ENCODE results near the gene ZNF286A. TPM values are rescaled to one million over a fixed set of nuclear protein-coding genes. Genes with fewer than 3 reads are reported as not detected.
"Not testable (repeated sequence)": the region's sequence is repeated elsewhere in the genome, so short reads cannot be mapped to it uniquely, and the experiment has no call there.

The ZNF286A gene
- total RNA-seq = 10 to 100 TPM; 25.7 to 27.2 TPM

DNA sequence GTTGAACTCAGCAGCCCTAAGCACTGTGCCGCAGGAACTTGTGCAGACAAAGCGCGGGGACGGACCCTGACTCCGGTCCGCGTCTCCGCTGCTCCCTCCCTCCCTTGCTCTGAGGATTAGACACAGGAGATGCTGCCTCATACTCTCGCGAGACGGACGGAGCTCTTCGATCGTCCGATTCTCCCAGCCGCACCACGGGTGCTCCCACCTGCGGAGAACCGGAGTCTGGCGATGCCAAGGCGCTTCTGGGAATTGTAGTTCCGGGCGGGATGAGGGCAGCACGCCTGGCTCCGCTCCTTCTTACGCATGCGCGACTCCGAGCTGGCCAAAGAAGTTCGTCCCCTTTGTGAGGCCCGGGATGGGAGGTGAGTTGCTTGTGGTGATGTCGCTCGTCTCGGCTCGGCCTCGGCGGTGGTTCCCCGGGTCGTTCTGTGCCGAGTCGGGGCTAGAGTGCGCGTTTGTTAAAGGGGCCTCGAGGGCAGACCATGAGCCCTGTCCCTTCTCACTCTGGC, at the start of gene ZNF286A:
TSS of gene ZNF286A (plus strand) at position 340 of the 512 bp plus-strand sequence. CDS start 578 bp downstream, outside the sequence.
- CTCF ChIA-PET = not testable (repeated sequence)
- Mint-ChIP-seq H3K4me3 (peak within 1 kb of the TSS; percentile 88), H3K36me3 (ENCODE audit: low read depth) (peaks cover 25% of the 10 kb centered on the region)

DNA sequence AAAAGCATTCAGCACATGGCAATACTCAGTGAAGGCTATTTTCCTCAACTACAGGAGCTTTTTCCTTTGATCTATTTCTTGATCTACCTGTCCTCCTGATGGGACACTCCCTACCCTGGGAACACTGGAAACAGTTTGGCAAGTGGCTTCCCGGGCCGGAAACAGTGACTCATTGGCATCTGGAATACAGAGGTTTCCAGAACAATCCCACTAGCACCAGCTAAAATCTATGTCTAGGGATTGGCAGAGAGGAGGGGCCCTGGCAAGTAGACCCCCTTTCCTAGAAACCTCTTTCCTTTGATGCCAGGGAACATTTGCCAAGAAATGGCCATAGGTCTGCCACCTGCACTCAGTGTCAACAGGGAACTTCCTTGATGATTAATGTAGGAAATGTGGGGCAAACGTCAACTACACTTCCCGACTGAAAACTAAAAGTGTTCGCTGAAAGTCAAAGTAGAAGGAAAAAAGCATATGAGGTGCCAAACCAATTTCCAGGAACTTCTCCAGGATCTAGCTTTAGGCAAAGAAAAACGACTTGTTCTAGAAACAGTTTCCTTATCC, 49.6 kb upstream of the ZNF286A start:
- no peak overlapping the region for H3K27ac Mint-ChIP-seq
- no peaks in the 10 kb centered on the region for H3K9me3 Mint-ChIP-seq (ENCODE audit: insufficient read depth)
- ATAC-seq = no peak
- DNase-seq = no peak
- ChIA-PET CTCF (no interaction called here), POLR2A (no interaction called here)
- peaks cover 20% of the 10 kb centered on the region for H3K4me1 Mint-ChIP-seq (ENCODE audit: low read depth)
- no peaks in the 10 kb centered on the region for H3K27me3 Mint-ChIP-seq (ENCODE audit: low read depth)
- H3K36me3 Mint-ChIP-seq (ENCODE audit: low read depth) = no peaks in the 10 kb centered on the region
- no peak overlapping the region for H3K4me3 Mint-ChIP-seq

More for the DNA sequence above, at the start of gene ZNF286A:
- peaks cover 12% of the 10 kb centered on the region for H3K4me1 Mint-ChIP-seq (ENCODE audit: low read depth)
- not testable (repeated sequence) for H3K27me3 Mint-ChIP-seq (ENCODE audit: low read depth); H3K9me3 Mint-ChIP-seq (ENCODE audit: insufficient read depth)
- H3K27ac Mint-ChIP-seq = peak within 1 kb of the TSS; percentile 92
- DNase-seq = peak; percentile 96
- POLR2A ChIA-PET = interaction anchor here (0.6 kb wide), 1 partner anchor 270 kb away, joined by 3 read pairs; no protein-coding TSS in a partner anchor
- ATAC-seq = peak; percentile 99

DNA sequence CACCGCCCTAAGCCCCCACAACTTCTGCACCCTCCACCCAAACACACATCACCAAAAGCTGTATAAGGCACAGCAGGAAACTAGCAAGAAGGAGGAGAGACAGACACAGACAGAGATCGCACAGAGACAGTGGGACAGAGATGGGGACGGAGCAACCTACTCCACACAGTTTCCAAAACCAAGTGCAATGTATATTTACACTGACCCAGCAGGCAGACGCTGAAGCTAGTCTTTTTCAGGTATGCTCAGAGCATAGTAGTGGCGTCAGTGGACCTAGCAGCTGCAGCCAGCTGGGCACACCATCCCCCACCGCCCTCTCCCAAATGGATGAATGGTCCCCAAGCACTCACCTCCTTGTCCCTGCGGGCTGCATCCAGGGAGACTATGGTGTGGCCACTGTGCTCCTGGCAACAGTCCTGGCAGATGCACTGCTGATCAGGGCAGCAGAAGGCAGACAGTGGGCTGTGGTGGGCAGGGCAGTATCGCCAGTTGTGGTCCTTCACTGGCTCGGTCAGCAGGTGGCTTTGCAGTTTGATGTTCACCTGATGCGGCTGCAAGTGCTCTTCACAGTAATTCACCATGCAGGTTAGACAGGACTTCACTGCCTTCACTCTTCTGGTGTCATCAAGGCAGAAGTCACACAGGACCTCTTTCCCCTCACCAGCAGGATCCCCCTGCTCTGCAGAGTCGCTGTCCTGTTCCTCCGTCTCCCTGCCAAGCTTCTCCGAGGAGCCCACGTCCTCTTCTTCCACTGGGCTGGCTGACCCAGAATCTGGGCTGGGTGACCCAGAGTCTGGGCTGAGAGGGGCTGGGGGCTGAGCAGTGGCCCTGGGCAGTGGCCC, 48.6 kb upstream of the ZNF286A start:
- Mint-ChIP-seq H3K4me1 (ENCODE audit: low read depth) (peaks cover 18% of the 10 kb centered on the region), H3K4me3 (peak overlapping the region; percentile 56), H3K36me3 (ENCODE audit: low read depth) (no peaks in the 10 kb centered on the region), H3K27me3 (ENCODE audit: low read depth) (no peaks in the 10 kb centered on the region), H3K9me3 (ENCODE audit: insufficient read depth) (no peaks in the 10 kb centered on the region), H3K27ac (peak overlapping the region; percentile 71)
- ATAC-seq (no peak), DNase-seq (no peak)
- ChIA-PET CTCF (no interaction called here), POLR2A (no interaction called here)

DNA sequence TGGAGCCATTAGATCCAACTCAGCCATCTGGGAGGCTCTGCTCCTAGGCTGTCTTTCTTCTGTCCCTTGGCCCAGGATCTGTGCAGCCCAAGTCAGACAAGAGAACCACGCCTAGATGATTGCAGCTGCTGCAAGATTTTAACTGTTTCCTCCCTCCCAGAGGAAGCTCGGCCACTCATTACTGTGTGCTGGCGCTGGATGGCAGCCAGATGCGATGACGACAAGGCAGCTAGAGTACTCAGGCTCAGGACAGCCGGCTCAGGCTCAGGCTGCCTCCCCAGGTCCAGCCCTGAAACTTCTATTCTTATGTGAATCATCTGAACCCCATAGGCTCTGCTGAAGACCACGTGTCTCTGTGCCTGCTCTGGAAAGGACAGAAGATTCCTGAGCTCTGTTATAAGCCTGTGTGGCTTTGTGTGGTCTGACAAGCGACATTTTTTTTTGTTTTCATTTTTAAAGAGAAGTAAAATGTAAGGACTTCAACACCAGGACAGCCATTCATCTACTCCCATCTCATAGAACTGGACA, 47.9 kb upstream of the ZNF286A start:
- ChIA-PET POLR2A (no interaction called here), CTCF (no interaction called here)
- Mint-ChIP-seq H3K27me3 (ENCODE audit: low read depth) (no peaks in the 10 kb centered on the region), H3K4me3 (peak overlapping the region; percentile 56), H3K36me3 (ENCODE audit: low read depth) (no peaks in the 10 kb centered on the region), H3K4me1 (ENCODE audit: low read depth) (peaks cover 18% of the 10 kb centered on the region), H3K9me3 (ENCODE audit: insufficient read depth) (no peaks in the 10 kb centered on the region), H3K27ac (peak overlapping the region; percentile 71)
- ATAC-seq (peak; percentile 82), DNase-seq (peak; percentile 57)

DNA sequence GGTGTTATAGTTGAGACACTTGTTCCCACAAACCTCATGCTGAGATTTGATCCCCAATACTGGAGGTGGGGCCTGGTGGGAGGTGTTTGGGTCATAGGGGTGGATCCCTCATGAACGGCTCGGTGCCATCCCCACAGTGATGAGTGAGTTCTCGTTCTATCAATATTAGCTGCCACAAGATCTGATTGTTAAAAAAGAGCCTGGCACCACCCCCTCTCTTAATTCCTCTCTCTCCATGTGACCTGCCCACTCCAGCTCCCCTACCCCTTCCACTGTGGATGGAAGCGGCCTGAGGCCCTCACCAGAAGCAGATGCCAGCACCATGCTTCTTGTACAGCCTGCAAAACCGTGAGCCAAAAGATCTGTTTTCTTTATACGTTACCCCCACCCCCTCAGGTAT, 46.6 kb upstream of the ZNF286A start:
- POLR2A ChIA-PET = no interaction called here
- peaks cover 18% of the 10 kb centered on the region for H3K4me1 Mint-ChIP-seq (ENCODE audit: low read depth)
- DNase-seq (no peak), ATAC-seq (no peak)
- no peak overlapping the region for H3K27ac Mint-ChIP-seq
- CTCF ChIA-PET = no interaction called here
- H3K36me3 Mint-ChIP-seq (ENCODE audit: low read depth) = peaks cover 4% of the 10 kb centered on the region
- H3K4me3 Mint-ChIP-seq = no peak overlapping the region
- H3K9me3 Mint-ChIP-seq (ENCODE audit: insufficient read depth) = no peaks in the 10 kb centered on the region
- H3K27me3 Mint-ChIP-seq (ENCODE audit: low read depth) = no peaks in the 10 kb centered on the region

DNA sequence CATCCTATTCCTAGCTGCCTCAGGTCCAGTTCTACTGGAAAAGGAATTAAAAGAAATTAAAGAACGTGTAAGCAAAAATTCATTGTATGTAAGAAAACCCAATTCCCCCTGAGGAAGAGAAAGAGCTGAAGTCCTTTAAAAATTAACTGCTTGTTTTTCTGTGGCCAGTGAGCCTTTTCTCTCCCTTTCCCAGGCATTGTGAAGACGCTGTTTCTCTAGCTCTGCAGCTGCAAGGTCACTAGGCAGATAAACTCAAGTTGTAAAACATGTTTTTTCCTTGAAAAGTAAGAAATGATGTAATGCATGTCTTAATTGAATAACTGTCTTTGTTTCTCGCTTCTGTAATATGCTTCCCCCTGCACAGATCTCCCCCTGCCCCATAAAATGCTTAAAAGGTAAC, 45.2 kb upstream of the ZNF286A start:
- H3K9me3 Mint-ChIP-seq (ENCODE audit: insufficient read depth); CTCF ChIA-PET; DNase-seq; POLR2A ChIA-PET; H3K4me3 Mint-ChIP-seq; H3K27me3 Mint-ChIP-seq (ENCODE audit: low read depth); ATAC-seq; H3K27ac Mint-ChIP-seq; H3K36me3 Mint-ChIP-seq (ENCODE audit: low read depth): not testable (repeated sequence)
- peaks cover 18% of the 10 kb centered on the region for H3K4me1 Mint-ChIP-seq (ENCODE audit: low read depth)

DNA sequence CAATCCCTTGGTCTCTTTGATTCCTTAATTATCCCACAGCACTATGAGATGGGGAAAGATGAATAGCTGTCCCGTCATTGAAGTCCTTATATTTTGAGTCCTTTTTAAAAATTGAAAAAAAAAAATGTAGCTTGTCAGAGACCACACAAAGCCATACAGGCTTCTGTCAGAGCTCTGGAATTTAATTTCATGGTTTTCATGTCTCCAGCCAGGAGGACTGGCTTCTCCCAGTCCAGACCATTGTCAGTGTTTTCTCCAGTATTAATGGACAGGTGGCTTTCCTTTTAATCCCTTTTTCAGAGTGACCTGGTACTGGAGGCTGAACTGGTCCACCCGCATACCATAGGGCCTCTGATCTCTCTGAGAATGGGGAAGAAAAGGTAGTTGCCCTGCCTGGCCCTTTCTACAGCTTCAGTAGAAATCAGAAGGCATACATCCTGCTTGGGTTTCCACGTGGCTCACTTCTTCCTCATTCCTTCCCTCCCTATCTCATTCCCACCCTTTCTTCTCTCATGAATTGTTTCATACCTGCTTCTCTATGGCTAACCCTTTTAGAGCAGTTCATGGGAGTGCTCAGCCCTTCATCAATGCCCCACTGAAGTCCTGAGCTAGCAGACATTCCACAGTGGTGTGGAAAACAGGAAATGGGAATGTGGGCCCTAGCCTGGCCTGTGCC, 44.5 kb upstream of the ZNF286A start:
- DNase-seq = no peak
- no peak overlapping the region for H3K27ac Mint-ChIP-seq
- ChIA-PET CTCF (no interaction called here), POLR2A (no interaction called here)
- peaks cover 18% of the 10 kb centered on the region for H3K4me1 Mint-ChIP-seq (ENCODE audit: low read depth)
- H3K9me3 Mint-ChIP-seq (ENCODE audit: insufficient read depth) = no peaks in the 10 kb centered on the region
- no peak overlapping the region for H3K4me3 Mint-ChIP-seq
- no peaks in the 10 kb centered on the region for H3K27me3 Mint-ChIP-seq (ENCODE audit: low read depth)
- peaks cover 4% of the 10 kb centered on the region for H3K36me3 Mint-ChIP-seq (ENCODE audit: low read depth)
- ATAC-seq = no peak

GRCh38 chr17:15657868-15658267, 41.7 kb upstream of the ZNF286A start:
- peaks cover 6% of the 10 kb centered on the region for H3K36me3 Mint-ChIP-seq (ENCODE audit: low read depth)
- no peaks in the 10 kb centered on the region for H3K27me3 Mint-ChIP-seq (ENCODE audit: low read depth)
- no peak for ATAC-seq
- H3K4me3 Mint-ChIP-seq = no peak overlapping the region
- no peak for DNase-seq
- H3K27ac Mint-ChIP-seq = no peak overlapping the region
- H3K4me1 Mint-ChIP-seq (ENCODE audit: low read depth) = peaks cover 5% of the 10 kb centered on the region
- ChIA-PET CTCF (no interaction called here), POLR2A (no interaction called here)
- no peaks in the 10 kb centered on the region for H3K9me3 Mint-ChIP-seq (ENCODE audit: insufficient read depth)

- ChIA-PET POLR2A (no interaction called here), CTCF (no interaction called here)
- H3K36me3 Mint-ChIP-seq (ENCODE audit: low read depth) = peaks cover 6% of the 10 kb centered on the region
- H3K27me3 Mint-ChIP-seq (ENCODE audit: low read depth) = no peaks in the 10 kb centered on the region
- DNase-seq (no peak), ATAC-seq (no peak)
- H3K4me1 Mint-ChIP-seq (ENCODE audit: low read depth) = peaks cover 5% of the 10 kb centered on the region
- no peak overlapping the region for H3K4me3 Mint-ChIP-seq
- no peaks in the 10 kb centered on the region for H3K9me3 Mint-ChIP-seq (ENCODE audit: insufficient read depth)
- no peak overlapping the region for H3K27ac Mint-ChIP-seq
Measured at GRCh38 chr17:15658296-15658695, 41.3 kb upstream of the ZNF286A start.

DNA sequence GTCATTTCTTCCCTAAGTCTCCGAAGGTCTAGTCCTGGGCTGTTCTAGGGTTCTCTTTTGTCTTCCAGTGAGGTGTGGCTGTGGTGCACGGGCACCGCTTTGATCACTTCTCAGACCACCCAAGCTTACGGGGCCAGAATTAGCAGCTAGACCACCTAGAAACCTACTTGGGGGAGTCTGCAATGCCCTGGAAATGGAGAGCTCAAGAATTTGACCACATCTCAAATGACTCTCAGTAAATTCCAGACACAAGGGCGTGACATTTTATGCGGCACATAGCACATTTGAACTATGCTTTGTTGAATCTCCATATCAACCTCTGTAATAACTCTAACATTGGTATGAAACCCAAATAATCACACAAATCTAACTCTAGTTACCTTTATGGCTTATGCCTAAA, 40.3 kb upstream of the ZNF286A start:
- H3K27me3 Mint-ChIP-seq (ENCODE audit: low read depth) = no peaks in the 10 kb centered on the region
- peaks cover 7% of the 10 kb centered on the region for H3K4me1 Mint-ChIP-seq (ENCODE audit: low read depth)
- no peaks in the 10 kb centered on the region for H3K9me3 Mint-ChIP-seq (ENCODE audit: insufficient read depth)
- ChIA-PET POLR2A (no interaction called here), CTCF (no interaction called here)
- ATAC-seq (no peak), DNase-seq (no peak)
- H3K27ac Mint-ChIP-seq = no peak overlapping the region
- H3K36me3 Mint-ChIP-seq (ENCODE audit: low read depth) = peaks cover 8% of the 10 kb centered on the region
- no peak overlapping the region for H3K4me3 Mint-ChIP-seq

GRCh38 chr17:15659663-15660062, 39.9 kb upstream of the ZNF286A start:
- Mint-ChIP-seq H3K27ac (no peak overlapping the region), H3K27me3 (ENCODE audit: low read depth) (no peaks in the 10 kb centered on the region), H3K36me3 (ENCODE audit: low read depth) (peaks cover 10% of the 10 kb centered on the region), H3K9me3 (ENCODE audit: insufficient read depth) (no peaks in the 10 kb centered on the region), H3K4me3 (no peak overlapping the region), H3K4me1 (ENCODE audit: low read depth) (peaks cover 7% of the 10 kb centered on the region)
- CTCF ChIA-PET = no interaction called here
- ATAC-seq (no peak), DNase-seq (no peak)
- POLR2A ChIA-PET = no interaction called here

- CTCF ChIA-PET = no interaction called here
- ATAC-seq (no peak), DNase-seq (no peak)
- Mint-ChIP-seq H3K9me3 (ENCODE audit: insufficient read depth) (no peaks in the 10 kb centered on the region), H3K4me3 (no peak overlapping the region), H3K36me3 (ENCODE audit: low read depth) (peaks cover 10% of the 10 kb centered on the region), H3K27ac (no peak overlapping the region), H3K27me3 (ENCODE audit: low read depth) (no peaks in the 10 kb centered on the region), H3K4me1 (ENCODE audit: low read depth) (peaks cover 7% of the 10 kb centered on the region)
- POLR2A ChIA-PET = no interaction called here
Measured at GRCh38 chr17:15660077-15660476, 39.5 kb upstream of the ZNF286A start.
